ENCODE measurements around the gene SSBP1.
"Not testable (repeated sequence)": the region's sequence is repeated elsewhere in the genome, so short reads cannot be mapped to it uniquely, and the experiment has no call there.

SSBP1 gene

GRCh38 chr7:141709749-141710148, 28.4 kb upstream of the SSBP1 start:
- no peak for DNase-seq

GRCh38 chr7:141710301-141710700, 27.9 kb upstream of the SSBP1 start:
- no peak for DNase-seq

GRCh38 chr7:141712603-141713255, 25.4 kb upstream of the SSBP1 start:
- DNase-seq: no peak

GRCh38 chr7:141713890-141714289, 24.3 kb upstream of the SSBP1 start:
- no peak for DNase-seq

DNA sequence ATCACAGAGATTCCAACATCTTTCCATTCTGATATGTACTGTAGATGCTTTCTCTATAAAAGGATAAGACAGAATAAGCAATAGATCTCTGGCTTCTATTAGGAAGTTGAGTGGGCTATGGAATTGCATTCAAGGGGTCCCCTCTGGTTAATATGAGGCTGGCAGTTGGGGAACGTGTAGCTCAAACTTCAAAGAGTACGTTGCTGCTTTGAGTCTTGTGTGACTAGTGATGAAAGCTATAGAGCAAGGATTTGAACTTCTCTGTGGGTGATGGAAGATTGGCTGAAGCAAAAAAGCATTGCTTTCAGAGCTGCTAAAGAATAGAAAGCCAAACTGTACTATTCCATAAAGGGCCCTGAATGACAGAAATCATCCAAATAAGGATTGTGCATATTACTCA, 23.6 kb upstream of the SSBP1 start:
- no peak for DNase-seq

- no peak for DNase-seq
These were observed 23.1 kb upstream of the SSBP1 start for GRCh38 chr7:141715018-141715417.

DNA sequence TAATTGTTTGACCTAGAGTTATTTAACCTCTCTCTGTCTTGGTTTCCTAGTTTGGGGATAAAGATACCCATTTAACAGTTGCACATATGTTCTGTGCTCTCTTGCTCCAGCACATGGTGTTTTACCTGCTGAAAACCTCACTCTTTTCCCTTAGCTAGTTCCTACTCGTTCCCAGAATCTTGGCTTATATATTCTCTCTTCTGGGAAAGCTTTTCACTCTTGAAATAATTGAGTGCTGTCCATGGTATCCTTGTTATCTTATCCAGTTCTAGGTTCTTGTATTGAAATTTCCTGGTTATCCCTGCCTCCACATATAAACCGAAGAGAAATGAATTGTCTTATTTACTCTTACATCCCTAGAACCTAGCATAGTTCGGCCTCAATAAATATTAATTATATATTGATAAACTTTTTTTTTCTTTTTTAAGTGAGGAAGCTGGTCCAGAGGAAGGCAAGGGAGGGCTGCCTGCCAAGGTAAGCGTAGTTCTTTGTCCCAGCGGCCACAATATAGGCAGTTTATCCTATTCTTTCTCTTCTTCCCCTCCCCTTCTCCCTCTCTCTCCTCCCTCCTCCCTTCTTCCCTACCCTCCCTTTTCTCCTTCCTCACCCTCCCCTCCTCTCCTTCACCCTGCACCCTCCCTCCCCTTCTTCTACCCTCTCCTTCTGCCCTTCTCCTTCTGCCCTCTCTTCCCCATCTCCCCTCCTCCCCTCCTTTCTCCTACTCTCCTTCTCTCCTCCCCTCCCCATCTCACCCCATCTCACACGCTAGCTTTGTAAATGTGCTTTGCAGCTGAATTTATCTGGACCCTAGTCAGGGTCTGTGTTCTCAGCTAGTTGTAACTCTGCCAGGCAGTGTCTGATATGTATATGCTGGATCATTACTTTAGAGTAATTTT, 22.1 kb upstream of the SSBP1 start:
- DNase-seq: no peak

DNA sequence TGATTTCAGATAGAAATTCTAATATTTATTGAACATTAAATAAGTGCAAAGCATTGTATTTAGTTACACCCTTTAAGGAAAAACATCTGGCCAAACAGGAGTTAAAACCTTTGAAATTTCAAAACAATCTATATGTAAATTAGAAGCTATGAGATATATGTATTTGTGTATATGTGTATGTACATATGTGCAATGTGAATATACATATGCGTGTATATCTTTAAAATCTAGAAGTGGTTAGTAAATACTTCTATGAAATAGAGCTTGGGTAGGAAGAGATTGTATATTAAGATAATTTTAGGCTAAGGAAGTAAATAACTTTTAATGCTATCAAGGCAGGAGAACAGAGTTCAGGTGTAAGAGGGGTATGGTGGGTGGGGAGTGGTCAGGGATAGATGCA, 20.7 kb upstream of the SSBP1 start:
- DNase-seq: no peak

DNA sequence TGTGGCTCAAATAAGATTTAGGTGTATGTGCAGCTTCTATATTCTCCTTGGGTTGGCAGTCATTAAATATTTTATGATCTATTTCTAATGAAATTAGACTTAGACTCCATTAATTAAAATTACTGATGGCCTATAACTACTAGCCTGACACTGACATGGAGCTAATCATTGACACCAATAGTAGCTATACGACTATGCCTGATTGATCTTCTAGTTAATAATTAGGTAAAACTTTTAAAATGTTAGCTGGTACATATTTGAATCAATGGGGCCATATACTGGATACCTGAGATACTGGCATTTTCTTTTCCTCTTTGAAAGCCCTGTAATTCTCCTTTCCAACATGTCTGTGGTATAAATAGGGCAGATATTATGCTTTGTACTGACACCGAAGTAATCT, 15.6 kb upstream of the SSBP1 start:
- no peak for DNase-seq

GRCh38 chr7:141729020-141729419, 9.1 kb upstream of the SSBP1 start:
- no peak for DNase-seq

DNA sequence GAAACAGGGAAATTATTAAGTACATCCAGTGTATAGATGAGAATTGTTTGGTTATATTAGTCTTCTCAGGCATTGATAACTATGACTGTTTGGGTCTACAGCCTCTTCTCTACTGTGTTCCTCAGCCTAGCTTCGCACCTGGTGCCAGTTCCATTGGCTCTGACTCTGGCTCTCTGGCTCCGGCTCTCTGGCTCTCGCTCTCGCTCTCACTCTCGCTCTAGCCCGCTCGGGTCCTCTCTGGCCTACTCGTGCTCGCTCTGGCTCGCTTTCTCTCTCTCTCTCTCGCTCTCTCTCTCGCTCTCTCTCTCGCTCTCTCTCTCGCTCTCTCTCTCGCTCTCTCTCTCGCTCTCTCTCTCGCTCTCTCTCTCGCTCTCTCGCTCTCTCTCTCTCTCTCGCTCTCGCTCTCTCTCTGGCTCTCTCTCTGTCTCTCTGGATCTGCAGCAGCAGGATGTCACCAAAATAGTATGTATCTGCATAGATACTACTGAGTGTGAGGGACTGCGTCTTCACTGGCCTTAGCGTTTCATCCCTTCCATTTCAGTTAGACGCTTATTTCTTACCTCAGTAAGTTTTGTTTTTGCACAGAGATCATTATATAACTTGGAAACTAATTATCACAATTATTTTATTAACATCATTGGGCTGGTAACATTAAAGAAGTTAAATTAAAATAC, 6.5 kb upstream of the SSBP1 start:
- no peak for DNase-seq

DNA sequence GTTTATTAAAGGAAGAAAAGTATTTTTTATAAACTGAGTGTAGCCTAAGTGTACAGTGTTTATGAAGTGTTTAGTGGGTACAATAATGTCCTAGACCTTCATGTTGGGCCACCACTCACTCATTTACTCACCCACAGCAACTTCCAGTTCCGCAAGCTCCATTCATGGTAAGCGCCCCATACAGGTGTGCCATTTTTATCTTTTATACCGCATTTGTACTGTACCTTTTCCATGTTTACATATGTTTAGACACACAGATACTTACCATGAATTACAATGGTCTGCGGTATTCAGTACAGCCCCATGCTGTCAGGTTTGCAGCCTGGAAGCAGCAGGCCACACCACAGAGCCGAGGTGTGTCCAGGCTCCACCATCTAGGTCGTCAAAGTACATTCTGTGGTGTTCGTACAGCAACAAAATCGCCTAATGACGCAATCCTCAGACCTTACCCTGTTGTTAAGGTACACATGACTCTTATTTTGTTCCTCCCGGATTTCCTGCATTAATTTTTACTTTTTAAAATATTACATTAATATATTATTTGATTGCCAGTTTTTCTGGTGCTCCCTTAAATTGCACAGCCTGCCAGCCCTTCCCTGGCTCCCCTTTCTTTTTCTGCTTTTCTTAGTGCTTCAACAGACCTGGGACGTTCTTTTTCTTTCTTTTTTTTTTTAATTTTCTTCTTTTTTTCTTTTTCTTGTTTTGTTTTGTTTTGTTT, 881 bp upstream of the SSBP1 start:
- peak in 1 of 2 donors; percentile 5 for DNase-seq

- DNase-seq: no peak
These were observed 445 bp downstream of the SSBP1 start for GRCh38 chr7:141738592-141739013.

- DNase-seq: no peak
These were observed 1.1 kb downstream of the SSBP1 start for GRCh38 chr7:141739250-141739649.

DNA sequence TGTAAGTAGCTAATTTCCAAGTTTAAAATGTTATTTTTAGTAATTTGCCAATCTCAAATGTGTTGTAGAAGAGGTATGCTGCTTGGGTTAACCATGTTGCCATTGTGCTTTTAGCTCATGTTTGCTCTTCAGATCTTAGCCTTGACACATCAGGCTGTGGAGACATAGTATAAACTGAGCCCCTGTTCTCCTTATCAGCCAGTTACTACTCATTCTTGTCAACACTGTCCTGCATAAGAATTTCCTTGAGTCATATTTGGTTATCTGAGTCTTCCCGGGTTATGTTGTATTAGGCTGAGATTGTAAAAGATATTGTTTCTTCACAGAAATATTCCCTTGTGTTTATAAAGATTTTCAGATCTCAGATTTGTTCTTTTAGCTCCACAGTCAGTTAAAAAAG, 4.1 kb downstream of the SSBP1 start:
- no peak for DNase-seq

DNA sequence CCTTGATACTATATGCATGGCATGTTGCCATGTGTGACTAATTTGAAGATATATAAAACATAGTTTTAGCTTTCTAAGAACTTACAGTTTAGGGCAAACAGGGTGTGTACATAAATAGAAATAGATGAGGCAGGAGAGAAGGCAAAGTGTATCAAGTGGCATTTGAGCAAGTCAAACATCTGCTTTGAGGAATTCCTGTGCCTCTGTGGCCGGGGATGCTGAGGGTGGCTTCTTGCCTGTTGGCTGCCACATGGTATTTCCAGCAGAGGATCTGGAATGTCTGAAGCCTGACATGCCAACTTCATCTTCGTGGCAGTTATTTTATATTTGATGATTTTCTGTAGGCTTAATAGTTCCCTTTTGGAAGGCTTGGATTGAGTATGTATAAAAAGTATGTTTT, 6.0 kb downstream of the SSBP1 start:
- DNase-seq: no peak

GRCh38 chr7:141748396-141748795, 10.2 kb downstream of the SSBP1 start:
- DNase-seq: no peak

GRCh38 chr7:141751904-141752303, 13.7 kb downstream of the SSBP1 start:
- DNase-seq: not testable (repeated sequence)

GRCh38 chr7:141752634-141753033, 14.5 kb downstream of the SSBP1 start:
- no peak for DNase-seq

DNA sequence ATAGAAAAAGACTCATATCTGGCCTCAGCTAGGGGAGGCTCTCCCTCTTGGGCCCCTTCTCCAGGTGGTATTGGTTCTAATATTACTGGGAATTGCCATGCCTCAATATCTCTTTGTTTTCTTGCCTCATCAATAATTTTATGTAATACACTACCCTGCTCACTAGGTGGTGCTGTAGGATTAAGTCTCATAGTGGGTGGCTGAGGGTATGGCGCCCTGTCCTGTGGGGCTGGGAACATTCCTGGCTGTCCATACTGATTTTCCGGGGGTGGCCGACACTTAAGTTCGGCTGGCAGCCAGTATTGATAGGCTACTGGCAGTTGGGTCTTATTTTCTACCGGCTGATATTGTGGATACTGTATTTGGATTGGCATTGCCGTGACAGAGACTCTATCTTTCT, 16.8 kb downstream of the SSBP1 start:
- no peak for DNase-seq

- DNase-seq: no peak
These were observed 25.6 kb downstream of the SSBP1 start, which contains the start of gene TAS2R3 for GRCh38 chr7:141763797-141764196. TAS2R3 (plus strand) TSS chr7:141764097; CDS start chr7:141764159, 62 bp downstream.

DNA sequence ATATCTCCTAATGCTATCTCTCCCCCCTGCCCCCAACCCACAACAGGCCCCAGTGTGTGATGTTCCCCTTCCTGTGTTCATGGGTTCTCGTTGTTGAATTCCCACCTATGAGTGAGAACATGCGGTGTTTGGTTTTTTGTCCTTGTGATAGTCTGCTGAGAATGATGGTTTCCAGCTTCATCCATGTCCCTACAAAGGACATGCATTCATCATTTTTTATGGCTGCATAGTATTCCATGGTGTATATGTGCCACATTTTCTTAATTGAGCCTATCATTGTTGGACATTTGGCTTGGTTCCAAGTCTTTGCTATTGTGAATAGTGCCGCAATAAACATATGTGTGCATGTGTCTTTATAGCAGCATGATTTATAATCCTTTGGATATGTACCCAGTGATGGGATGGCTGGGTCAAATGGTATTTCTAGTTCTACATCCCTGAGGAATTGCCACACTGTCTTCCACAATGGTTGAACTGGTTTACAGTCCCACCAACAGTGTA, 32.0 kb downstream of the SSBP1 start:
- DNase-seq: not testable (repeated sequence)

- no peak for DNase-seq
These were observed 38.2 kb downstream of the SSBP1 start, which contains the start of gene TAS2R4 for GRCh38 chr7:141776374-141776773. TAS2R4 (plus strand) TSS chr7:141776674; CDS start chr7:141778489, 1,815 bp downstream.

Measured in activated CD4-positive, alpha-beta T cell treated with anti-CD3 and anti-CD28 coated beads for 4 hours (primary cell).